ENCODE data around the gene HOXA13. TPM values are rescaled to one million over a fixed set of nuclear protein-coding genes. Genes with fewer than 3 reads are reported as not detected.

The HOXA13 gene
- polyA plus RNA-seq, 1 of the 3 experiments (the other 2 are of a cell fraction): not detected

DNA sequence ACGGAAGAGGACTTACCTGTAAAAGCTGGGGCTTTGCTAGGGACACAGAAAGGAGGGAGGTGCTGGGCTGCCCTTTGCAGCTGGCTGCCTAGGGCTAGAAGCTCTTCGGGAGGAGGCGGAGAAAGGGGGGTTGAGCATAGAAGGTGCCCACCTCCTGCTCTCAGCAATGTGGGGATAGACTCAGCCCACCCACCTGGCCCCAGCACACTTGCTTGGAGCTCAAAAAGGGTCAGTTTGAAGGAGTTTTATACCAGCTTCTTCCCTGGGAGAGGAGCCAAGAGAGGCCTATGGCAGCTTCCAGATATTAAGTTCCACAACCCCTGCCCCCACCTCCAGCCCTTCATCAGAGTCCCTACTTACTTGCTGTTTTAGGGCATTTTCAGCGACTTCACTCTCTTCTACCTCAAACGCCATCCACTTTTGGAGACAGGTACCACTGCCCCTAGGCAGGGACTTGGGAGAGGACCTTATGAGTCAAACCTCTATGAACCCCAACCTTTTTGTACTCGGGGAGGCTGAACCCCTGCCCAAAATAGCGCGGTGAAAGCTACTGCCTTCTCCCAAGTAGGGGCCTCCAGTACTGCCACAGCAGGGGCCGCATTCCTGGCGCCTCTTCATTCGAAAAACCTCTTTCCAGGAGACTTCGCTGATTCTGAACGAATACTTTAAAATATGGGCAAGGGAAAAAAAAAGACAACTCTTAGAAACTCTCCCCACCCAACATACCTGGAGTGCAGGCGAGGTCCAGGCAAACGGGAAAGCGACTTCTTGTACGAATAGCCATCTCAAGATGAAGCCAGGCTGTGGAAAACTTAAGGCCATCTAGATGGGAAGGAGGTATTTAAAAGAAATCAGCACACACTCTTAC lies 41.5 kb upstream of the HOXA13 start:
- no peaks in the 10 kb centered on the region for H3K36me3 ChIP-seq (replicated peaks in 1 of 2; ENCODE audit: control insufficient read depth in 1 of 2, insufficient read depth in 2 of 2, low read length in 1 of 2)
- peaks cover 4% of the 10 kb centered on the region for H3F3A ChIP-seq (replicated peaks; ENCODE audit: insufficient read depth)
- ChIA-PET POLR2A (no interaction called here), CTCF (interaction anchor here (0.7 to 2.3 kb wide), 7 partner anchors 13 to 335 kb away, joined by 3 to 8 read pairs (median 4); no protein-coding TSS in a partner anchor)
- H2AFZ ChIP-seq (ENCODE audit: low read depth): no peak overlapping the region
- DNase-seq: no peak
- H3K27me3 ChIP-seq (ENCODE audit: insufficient read depth): peaks cover 100% of the 10 kb centered on the region
- no peaks in the 10 kb centered on the region for H3K9me2 ChIP-seq
- peaks cover 0 to 3% of the 10 kb centered on the region in 2 experiments; a peak in 1 of 4 replicates for H3K4me1 ChIP-seq (ENCODE audit: control insufficient read depth in 1 of 2, insufficient read depth in 2 of 2, low read depth in 1 of 2, low read length in 1 of 2)
- WGBS (ENCODE audit: low lambda C conversion rate): 18% methylated on average over 17 of the region's 17 CpGs
- no peak overlapping the region for H3K27ac ChIP-seq (ENCODE audit: low read depth in 2 of 2, low read length in 1 of 2)
- H3K4me2 ChIP-seq: no peak overlapping the region
- no peak overlapping the region for H3K9ac ChIP-seq
- H3K79me2 ChIP-seq (ENCODE audit: insufficient read depth): no peaks in the 10 kb centered on the region
- H4K20me1 ChIP-seq (ENCODE audit: insufficient read depth): peaks cover 9% of the 10 kb centered on the region; the same call in 1 of the 2 replicates
- TF ChIP-seq FOXM1 (IDR thresholded peaks at IDR 0.05; ENCODE audit: low read depth): no peak
- no peak for TF ChIP-seq YY1 (IDR thresholded peaks at IDR 0.05; ENCODE audit: low read depth)
- TF ChIP-seq EZH2phosphoT487 (IDR thresholded peaks at IDR 0.05; ENCODE audit: borderline replicate concordance, low read depth): peak; percentile 28; the same call in 1 of the 2 replicates
- no peaks in the 10 kb centered on the region for H3K9me3 ChIP-seq
- no peak overlapping the region for H3K4me3 ChIP-seq (ENCODE audit: low read depth in 2 of 2, low read length in 1 of 2)

GRCh38 chr7:27240015-27240731 lies 40.3 kb upstream of the HOXA13 start:
- peak overlapping the region; percentile 77 for H3K4me2 ChIP-seq
- DNase-seq: no peak

More at GRCh38 chr7:27240015-27240731, 40.3 kb upstream of the HOXA13 start:
- Histone ChIP-seq H3K9me3 (no peaks in the 10 kb centered on the region), H3F3A (replicated peaks; ENCODE audit: insufficient read depth) (peaks cover 4% of the 10 kb centered on the region), H4K20me1 (ENCODE audit: insufficient read depth) (peaks cover 9% of the 10 kb centered on the region; the same call in 1 of the 2 replicates), H3K4me3 (ENCODE audit: low read depth in 2 of 2, low read length in 1 of 2) (peak overlapping the region in 1 of 2 experiments; percentile 39; a peak in 1 of 4 replicates), H3K9ac (no peak overlapping the region), H3K4me1 (ENCODE audit: control insufficient read depth in 1 of 2, insufficient read depth in 2 of 2, low read depth in 1 of 2, low read length in 1 of 2) (peaks cover 4 to 12% of the 10 kb centered on the region in 2 experiments; a peak in 1 of 4 replicates), H2AFZ (ENCODE audit: low read depth) (no peak overlapping the region), H3K9me2 (no peaks in the 10 kb centered on the region), H3K36me3 (replicated peaks in 1 of 2; ENCODE audit: control insufficient read depth in 1 of 2, insufficient read depth in 2 of 2, low read length in 1 of 2) (no peaks in the 10 kb centered on the region), H3K27ac (ENCODE audit: low read depth in 2 of 2, low read length in 1 of 2) (no peak overlapping the region), H3K79me2 (ENCODE audit: insufficient read depth) (no peaks in the 10 kb centered on the region), H3K27me3 (ENCODE audit: insufficient read depth) (peaks cover 100% of the 10 kb centered on the region)
- ChIA-PET CTCF (interaction anchor here (1.0 to 1.8 kb wide), 7 partner anchors 11 to 822 kb away, joined by 3 to 13 read pairs (median 4); no protein-coding TSS in a partner anchor), POLR2A (interaction anchor here (0.5 kb wide), 1 partner anchor 363 kb away, joined by 3 read pairs; no protein-coding TSS in a partner anchor)
- TF ChIP-seq POLR2AphosphoS5 (IDR thresholded peaks at IDR 0.05; ENCODE audit: low read depth, low read length) (no peak), MEF2A (IDR thresholded peaks at IDR 0.05; ENCODE audit: borderline replicate concordance, low read depth) (no peak), YY1 (IDR thresholded peaks at IDR 0.05; ENCODE audit: low read depth) (no peak), GATA2 (CRISPR knock-in tag; IDR thresholded peaks at IDR 0.05) (no peak), CTCF (IDR thresholded peaks at IDR 0.05) (no peak), SMC3 (IDR thresholded peaks at IDR 0.05; ENCODE audit: low read depth, low read length) (no peak), CHD2 (IDR thresholded peaks at IDR 0.05; ENCODE audit: low read length, partially characterized antibody) (no peak), RFX5 (IDR thresholded peaks at IDR 0.05; ENCODE audit: low read length) (no peak), RAD21 (IDR thresholded peaks at IDR 0.05; ENCODE audit: low read length) (no peak), GABPA (IDR thresholded peaks at IDR 0.05; ENCODE audit: low read depth) (no peak), NFIC (IDR thresholded peaks at IDR 0.05; ENCODE audit: borderline replicate concordance) (no peak)
- TF ChIP-seq, protein P1, sequence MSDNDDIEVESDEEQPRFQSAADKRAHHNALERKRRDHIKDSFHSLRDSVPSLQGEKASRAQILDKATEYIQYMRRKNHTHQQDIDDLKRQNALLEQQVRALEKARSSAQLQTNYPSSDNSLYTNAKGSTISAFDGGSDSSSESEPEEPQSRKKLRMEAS (IDR thresholded peaks at IDR 0.05; ENCODE audit: low read depth): no peak
- TF ChIP-seq, protein P2, sequence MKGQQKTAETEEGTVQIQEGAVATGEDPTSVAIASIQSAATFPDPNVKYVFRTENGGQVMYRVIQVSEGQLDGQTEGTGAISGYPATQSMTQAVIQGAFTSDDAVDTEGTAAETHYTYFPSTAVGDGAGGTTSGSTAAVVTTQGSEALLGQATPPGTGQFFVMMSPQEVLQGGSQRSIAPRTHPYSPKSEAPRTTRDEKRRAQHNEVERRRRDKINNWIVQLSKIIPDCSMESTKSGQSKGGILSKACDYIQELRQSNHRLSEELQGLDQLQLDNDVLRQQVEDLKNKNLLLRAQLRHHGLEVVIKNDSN (IDR thresholded peaks at IDR 0.05; ENCODE audit: borderline replicate concordance, low read depth): no peak
- 13% methylated on average over 18 of the region's 18 CpGs for WGBS (ENCODE audit: low lambda C conversion rate)

Measured in SK-N-SH (cell line).